GM10847 (cell line): ENCODE data around the gene FITM2.

Experiments
- POLR2A ChIP-seq: IDR thresholded peaks from 2 replicates; pipeline ENCODE4 v1.6.1; 2011; ENCODE audit not compliant: insufficient read length; ENCODE audit errors: extremely low read depth

Gene FITM2

GRCh38 chr20:44271915-44272663 is 38.9 kb downstream of the FITM2 start:
- no peak for TF ChIP-seq POLR2A

- no peak for TF ChIP-seq POLR2A
Measured at GRCh38 chr20:44268802-44269201, 42.2 kb downstream of the FITM2 start.

GRCh38 chr20:44264287-44264686 is 46.7 kb downstream of the FITM2 start:
- TF ChIP-seq POLR2A, result no peak

GRCh38 chr20:44258226-44258890 is 52.6 kb downstream of the FITM2 start:
- TF ChIP-seq POLR2A, result no peak

GRCh38 chr20:44256961-44257360 is 54.0 kb downstream of the FITM2 start:
- TF ChIP-seq POLR2A, result no peak

GRCh38 chr20:44255942-44256341 is 55.1 kb downstream of the FITM2 start:
- TF ChIP-seq POLR2A, result no peak

GRCh38 chr20:44254073-44254472 is 56.9 kb downstream of the FITM2 start:
- no peak for TF ChIP-seq POLR2A

- TF ChIP-seq POLR2A, result no peak
Measured at GRCh38 chr20:44253528-44253927, 57.5 kb downstream of the FITM2 start.
